Colonic mucosa (tissue), 4 donors: ENCODE measurements around the gene SCN8A. TPM values are rescaled to one million over a fixed set of nuclear protein-coding genes. Genes with fewer than 3 reads are reported as not detected.
A peak's percentile ranks its signal among the peaks of the same experiment; 100 is the strongest.
"Not testable (repeated sequence)": the region's sequence is repeated elsewhere in the genome, so short reads cannot be mapped to it uniquely, and the experiment has no call there.

Experiments used
- DNase-seq: peaks from one replicate; pipeline ENCODE4 v3.0.0-alpha.2; 2020
- H3K27ac ChIP-seq: fragments of 200-600 bp; one replicate; pipeline ENCODE4 v1.8.0; 2021
- H3K27me3 ChIP-seq: fragments of 200-600 bp; one replicate; pipeline ENCODE4 v1.8.0; 2021
- H3K36me3 ChIP-seq: fragments of 200-600 bp; one replicate; pipeline ENCODE4 v1.8.0; 2021
- H3K4me1 ChIP-seq: fragments of 200-600 bp; one replicate; pipeline ENCODE4 v1.8.0; 2021; ENCODE audit warnings: mild to moderate bottlenecking
- H3K4me3 ChIP-seq: fragments of 200-600 bp; one replicate; pipeline ENCODE4 v1.8.0; 2021
- H3K9ac ChIP-seq, 2 donors: one replicate each; pipeline ENCODE4 v1.7.0; 2013; ENCODE audit warnings: control low read depth in 2 of 2, low read depth in 2 of 2, low read length in 2 of 2
- H3K9me3 ChIP-seq: fragments of 200-600 bp; one replicate; pipeline ENCODE4 v1.8.0; 2021
- intact Hi-C: fragments of 100-400 bp; cut with DNase I; formaldehyde crosslinking; loops from one replicate; pipeline ENCODE4 v1.14.1; 2022
- total RNA-seq, 2 donors: library from RNA; stranded (reverse); fragmentation: NEBNext Ultra II Directional in 1 of 2; extraction: Animal tissue kit (Norgen Biotek cat#: 25700) in 1 of 2; gene quantifications; one replicate each; pipeline ENCODE4 v1.2.1, GENCODE V29; 2021
- TF ChIP-seq, protein P1 (sequence below): fragments of 200-600 bp; IDR thresholded peaks from one replicate; pipeline ENCODE4 v1.8.0; 2022; ENCODE audit warnings: antibody characterized with exemption, mild to moderate bottlenecking
- donor health status: healthy.
- donor health status: DM: no; HTN: no; CAD: no.
- donor health status: DM: no; HTN: no; CAD: no.

The SCN8A gene
- total RNA-seq, 2 donors from 2014 or later = 4.2 to 10.0 TPM

DNA sequence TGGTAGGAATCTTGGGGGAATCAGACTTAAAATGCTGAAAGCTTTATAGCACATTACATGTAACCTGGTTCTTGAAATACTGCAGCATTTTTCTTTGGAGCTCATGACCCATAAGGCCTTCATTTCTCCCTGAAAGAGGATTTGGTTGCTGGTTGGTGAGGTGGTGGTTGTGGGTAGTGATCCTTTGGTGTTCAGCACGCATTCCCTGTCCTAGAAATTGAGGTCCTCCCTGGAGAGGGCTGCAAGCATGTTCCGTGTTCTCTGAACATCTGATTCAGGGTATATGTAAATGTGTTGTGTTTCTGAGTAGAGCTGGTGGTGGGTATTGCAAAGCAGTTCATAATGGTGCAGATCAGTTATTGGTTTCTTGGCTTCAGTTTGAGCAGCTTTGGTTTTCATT lies 2.0 kb downstream of the SCN8A start:
- TF ChIP-seq, protein P1, sequence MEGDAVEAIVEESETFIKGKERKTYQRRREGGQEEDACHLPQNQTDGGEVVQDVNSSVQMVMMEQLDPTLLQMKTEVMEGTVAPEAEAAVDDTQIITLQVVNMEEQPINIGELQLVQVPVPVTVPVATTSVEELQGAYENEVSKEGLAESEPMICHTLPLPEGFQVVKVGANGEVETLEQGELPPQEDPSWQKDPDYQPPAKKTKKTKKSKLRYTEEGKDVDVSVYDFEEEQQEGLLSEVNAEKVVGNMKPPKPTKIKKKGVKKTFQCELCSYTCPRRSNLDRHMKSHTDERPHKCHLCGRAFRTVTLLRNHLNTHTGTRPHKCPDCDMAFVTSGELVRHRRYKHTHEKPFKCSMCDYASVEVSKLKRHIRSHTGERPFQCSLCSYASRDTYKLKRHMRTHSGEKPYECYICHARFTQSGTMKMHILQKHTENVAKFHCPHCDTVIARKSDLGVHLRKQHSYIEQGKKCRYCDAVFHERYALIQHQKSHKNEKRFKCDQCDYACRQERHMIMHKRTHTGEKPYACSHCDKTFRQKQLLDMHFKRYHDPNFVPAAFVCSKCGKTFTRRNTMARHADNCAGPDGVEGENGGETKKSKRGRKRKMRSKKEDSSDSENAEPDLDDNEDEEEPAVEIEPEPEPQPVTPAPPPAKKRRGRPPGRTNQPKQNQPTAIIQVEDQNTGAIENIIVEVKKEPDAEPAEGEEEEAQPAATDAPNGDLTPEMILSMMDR = no peak
- H3K27me3 ChIP-seq = peaks cover 6% of the 10 kb centered on the region
- no peak overlapping the region for H3K27ac ChIP-seq
- no peak overlapping the region for H3K9ac ChIP-seq
- intact Hi-C loops = no loop called here
- no peaks in the 10 kb centered on the region for H3K36me3 ChIP-seq
- no peaks in the 10 kb centered on the region for H3K4me1 ChIP-seq
- H3K9me3 ChIP-seq = no peaks in the 10 kb centered on the region
- no peak for DNase-seq
- H3K4me3 ChIP-seq = no peak overlapping the region

DNA sequence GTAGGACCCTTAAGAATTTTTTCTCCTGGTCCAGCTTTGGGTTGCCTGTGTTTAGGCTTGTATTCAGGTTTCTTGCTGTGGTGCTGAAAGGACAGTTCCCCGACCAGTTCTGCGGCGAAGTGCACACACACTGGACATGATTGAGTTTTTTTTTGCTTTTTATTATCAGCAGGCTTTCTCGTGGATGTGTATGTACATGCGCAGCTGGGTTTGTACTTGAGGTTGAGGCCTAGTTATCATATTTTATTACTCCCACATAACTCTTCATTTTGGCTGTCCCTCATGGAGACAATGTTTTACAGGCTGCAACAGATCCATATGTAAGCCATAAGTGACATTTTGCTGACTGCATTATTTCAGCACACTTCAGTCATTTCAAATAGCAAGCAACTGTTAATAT lies 2.5 kb downstream of the SCN8A start:
- DNase-seq = peak; percentile 31
- H3K4me3 ChIP-seq = no peak overlapping the region
- peaks cover 6% of the 10 kb centered on the region for H3K27me3 ChIP-seq

DNA sequence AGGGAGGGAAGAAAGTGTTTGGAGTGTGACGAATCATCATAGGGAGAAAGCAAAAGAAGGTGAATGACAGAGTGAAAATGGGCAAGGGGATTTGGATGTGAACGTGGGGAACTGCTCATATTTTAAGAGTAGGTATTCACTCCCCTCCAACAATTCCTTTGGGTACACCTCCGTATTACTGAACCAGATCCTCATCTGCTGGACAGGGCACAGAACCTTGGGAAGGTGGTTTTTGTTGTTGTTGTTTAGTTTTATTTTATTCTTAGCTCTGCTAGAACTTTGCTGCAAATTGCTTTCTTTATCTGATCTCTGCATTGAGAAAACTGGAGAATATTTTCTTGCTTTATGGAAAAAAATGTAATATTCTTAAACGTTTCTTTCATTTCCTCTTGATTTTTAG lies 7.1 kb downstream of the SCN8A start:
- Histone ChIP-seq H3K9me3 (no peaks in the 10 kb centered on the region), H3K9ac (no peak overlapping the region), H3K36me3 (no peaks in the 10 kb centered on the region), H3K27ac (no peak overlapping the region), H3K4me3 (no peak overlapping the region), H3K27me3 (no peaks in the 10 kb centered on the region), H3K4me1 (no peaks in the 10 kb centered on the region)
- TF ChIP-seq, protein P1 = no peak
- intact Hi-C loops = no loop called here
- no peak for DNase-seq

More for the DNA sequence above, 2.5 kb downstream of the SCN8A start:
- Histone ChIP-seq H3K9ac (no peak overlapping the region), H3K27ac (no peak overlapping the region), H3K36me3 (no peaks in the 10 kb centered on the region), H3K4me1 (no peaks in the 10 kb centered on the region), H3K9me3 (no peaks in the 10 kb centered on the region)
- intact Hi-C loops = no loop called here
- TF ChIP-seq, protein P1 = no peak

DNA sequence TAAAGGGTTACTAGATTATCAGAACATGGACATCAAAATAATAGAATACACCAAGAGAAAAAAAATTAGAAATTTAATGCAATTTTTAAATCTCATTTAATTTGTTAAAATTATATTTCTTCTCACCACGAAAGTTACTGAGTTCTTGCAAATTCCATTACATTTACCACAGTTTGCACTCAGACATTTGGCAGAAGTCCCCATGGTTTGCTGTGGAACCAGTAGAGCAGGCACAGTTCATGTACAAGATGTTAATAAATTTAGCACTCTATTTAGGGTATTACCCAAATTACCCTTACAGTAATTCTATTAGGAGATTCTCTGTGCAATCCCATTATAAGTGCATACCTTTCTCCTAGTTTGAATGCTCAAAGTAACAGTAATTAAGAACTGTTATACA lies 9.7 kb downstream of the SCN8A start:
- intact Hi-C loops = no loop called here
- no peaks in the 10 kb centered on the region for H3K4me1 ChIP-seq
- H3K27me3 ChIP-seq = no peaks in the 10 kb centered on the region

DNA sequence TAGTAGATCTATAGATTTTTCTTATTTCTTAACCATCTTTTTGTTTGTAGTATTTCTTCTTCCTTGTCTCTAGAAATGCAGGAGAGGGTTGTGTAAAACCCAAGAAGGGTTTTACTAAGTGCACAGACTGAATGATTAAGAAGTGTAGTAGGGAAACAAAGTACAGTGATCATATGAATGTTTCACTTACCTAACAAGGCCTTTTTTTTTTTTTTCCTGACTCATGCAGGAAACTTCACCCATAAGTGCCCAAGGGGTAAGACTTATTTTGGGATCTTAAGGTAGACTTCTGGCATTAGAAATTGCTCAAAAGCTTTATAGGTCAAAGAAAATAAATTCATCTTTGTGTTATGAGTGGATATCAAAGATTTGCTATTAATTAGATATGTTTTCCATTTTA lies 10.2 kb downstream of the SCN8A start:
- H3K4me1 ChIP-seq = no peaks in the 10 kb centered on the region
- no peaks in the 10 kb centered on the region for H3K36me3 ChIP-seq
- no peak for DNase-seq
- intact Hi-C loops = no loop called here
- no peak overlapping the region for H3K4me3 ChIP-seq
- no peaks in the 10 kb centered on the region for H3K9me3 ChIP-seq
- H3K9ac ChIP-seq = no peak overlapping the region
- H3K27ac ChIP-seq = no peak overlapping the region
- H3K27me3 ChIP-seq = no peaks in the 10 kb centered on the region
- TF ChIP-seq, protein P1 = no peak

More for the DNA sequence above, 9.7 kb downstream of the SCN8A start:
- no peak for DNase-seq
- H3K27ac ChIP-seq = no peak overlapping the region
- H3K9me3 ChIP-seq = no peaks in the 10 kb centered on the region
- no peak overlapping the region for H3K4me3 ChIP-seq
- H3K9ac ChIP-seq = no peak overlapping the region
- no peaks in the 10 kb centered on the region for H3K36me3 ChIP-seq
- TF ChIP-seq, protein P1 = no peak

DNA sequence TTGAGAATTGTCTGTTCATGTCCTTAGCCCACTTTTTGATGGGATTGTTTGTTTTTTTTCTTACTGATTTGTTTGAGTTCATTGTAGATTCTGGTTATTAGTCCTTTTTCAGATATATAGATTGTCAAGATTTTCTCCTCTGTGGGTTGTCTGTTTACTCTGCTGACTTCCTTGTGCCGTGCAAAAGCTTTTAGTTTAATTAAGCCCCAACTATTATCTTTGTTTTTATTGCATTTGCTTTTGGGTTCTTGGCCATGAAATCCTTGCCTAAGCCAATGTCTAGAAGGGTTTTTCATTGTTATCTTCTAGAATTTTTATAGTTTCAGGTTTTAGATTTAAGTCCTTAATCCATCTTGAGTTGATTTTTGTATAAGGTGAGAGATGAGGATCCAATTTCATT lies 14.9 kb downstream of the SCN8A start:
- DNase-seq, H3K4me1 ChIP-seq, H3K27ac ChIP-seq, H3K9ac ChIP-seq, H3K4me3 ChIP-seq, H3K9me3 ChIP-seq, H3K27me3 ChIP-seq, intact Hi-C loops, H3K36me3 ChIP-seq: not testable (repeated sequence)

DNA sequence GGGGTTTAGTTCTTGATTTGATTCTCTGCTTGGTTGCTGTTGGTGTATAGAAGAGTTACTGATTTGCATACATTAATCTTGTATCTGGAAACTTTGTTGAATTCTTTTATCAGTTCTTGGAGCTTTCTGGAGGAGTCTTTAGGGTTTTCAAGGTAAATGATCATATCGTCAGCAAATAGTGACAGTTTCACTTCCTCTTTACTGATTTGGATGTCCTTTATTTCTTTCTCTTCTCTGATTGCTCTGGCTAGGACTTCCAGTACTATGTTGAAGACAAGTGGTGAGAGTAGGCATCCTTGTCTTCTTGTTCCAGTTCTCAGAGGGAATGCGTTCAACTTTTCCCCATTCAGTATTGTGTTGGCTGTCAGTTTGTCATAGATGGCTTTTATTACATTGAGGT lies 16.2 kb downstream of the SCN8A start:
- H3K27me3 ChIP-seq, H3K36me3 ChIP-seq, H3K9ac ChIP-seq, H3K27ac ChIP-seq, H3K4me3 ChIP-seq, H3K4me1 ChIP-seq, DNase-seq, intact Hi-C loops, H3K9me3 ChIP-seq: not testable (repeated sequence)
